AG08395 (cell line): ENCODE measurements around the gene FAM177A1.

Experiments
- DNase-seq: peaks from one replicate; pipeline ENCODE4 v3.0.0; 2012; ENCODE audit warnings: mixed read lengths, low spot score

Gene FAM177A1

DNA sequence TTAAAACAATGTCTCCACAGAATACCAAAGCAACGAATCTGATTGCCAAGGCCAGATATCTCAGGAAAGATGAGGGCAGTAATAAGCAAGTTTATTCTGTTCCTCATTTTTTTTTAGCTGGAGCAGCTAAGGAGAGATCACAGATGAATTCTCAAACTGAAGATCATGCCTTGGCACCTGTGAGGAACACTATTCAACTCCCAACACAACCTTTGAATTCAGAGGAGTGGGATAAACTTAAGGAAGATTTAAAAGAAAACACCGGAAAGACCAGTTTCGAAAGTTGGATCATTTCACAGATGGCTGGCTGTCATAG, 77.3 kb downstream of the FAM177A1 start:
- DNase-seq = no peak

DNA sequence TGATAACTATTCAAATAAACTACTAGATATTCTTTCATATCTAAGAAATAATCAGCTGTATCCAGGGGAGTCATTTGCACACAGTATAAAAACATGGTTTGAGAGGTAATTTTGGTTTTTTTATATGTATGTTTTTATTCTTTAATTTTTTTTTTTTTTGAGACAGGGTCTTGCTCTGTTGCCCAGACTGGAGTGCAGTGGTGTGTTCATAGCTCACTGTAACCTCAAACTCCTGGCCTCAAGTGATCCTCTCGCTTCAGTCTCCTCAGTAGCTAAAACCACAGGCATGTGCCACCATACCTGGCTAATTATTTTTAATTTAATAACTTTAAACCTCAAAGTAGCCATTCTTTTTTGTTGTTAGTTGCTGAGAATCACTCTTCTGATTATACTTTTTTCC, 78.1 kb downstream of the FAM177A1 start:
- DNase-seq = no peak
